Measurements from ENCODE around the gene CD36.

The CD36 gene

GRCh38 chr7:80600046-80600445, 38.4 kb upstream of the CD36 start:
- TF ChIP-seq CTCF (IDR thresholded peaks at IDR 0.05; ENCODE audit: low read depth, low read length, missing control alignments): no peak
- no peak for DNase-seq (ENCODE audit: low read depth)
- H3K4me3 ChIP-seq (ENCODE audit: low read depth, low read length): no peak overlapping the region

- H3K4me3 ChIP-seq (ENCODE audit: low read depth, low read length): no peak overlapping the region
- no peak for DNase-seq (ENCODE audit: low read depth)
- no peak for TF ChIP-seq CTCF (IDR thresholded peaks at IDR 0.05; ENCODE audit: low read depth, low read length, missing control alignments)
Observed at GRCh38 chr7:80601999-80602398, 36.4 kb upstream of the CD36 start.

GRCh38 chr7:80603940-80604339, 34.5 kb upstream of the CD36 start:
- no peak overlapping the region for H3K4me3 ChIP-seq (ENCODE audit: low read depth, low read length)
- no peak for TF ChIP-seq CTCF (IDR thresholded peaks at IDR 0.05; ENCODE audit: low read depth, low read length, missing control alignments)
- DNase-seq (ENCODE audit: low read depth): no peak

DNA sequence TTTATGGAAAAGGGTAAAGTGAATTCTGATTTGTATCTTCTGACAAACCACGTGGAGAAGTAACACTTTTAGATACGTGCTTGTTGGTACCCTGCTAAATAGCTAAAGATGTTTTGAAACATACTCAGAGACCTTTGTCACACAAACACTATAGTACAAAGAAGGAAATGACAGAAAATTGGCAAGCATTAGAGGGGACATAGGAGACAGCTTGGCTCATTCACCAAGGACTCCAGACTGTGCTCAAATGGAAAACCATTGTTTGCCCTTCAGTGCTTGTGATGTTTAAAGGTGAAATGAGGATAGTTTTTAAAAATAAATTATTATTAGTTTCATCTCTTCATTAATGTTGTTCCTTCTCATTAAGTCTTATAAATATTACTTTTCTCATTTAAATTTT, 34.0 kb upstream of the CD36 start:
- DNase-seq (ENCODE audit: low read depth): no peak
- H3K4me3 ChIP-seq (ENCODE audit: low read depth, low read length): no peak overlapping the region
- TF ChIP-seq CTCF (IDR thresholded peaks at IDR 0.05; ENCODE audit: low read depth, low read length, missing control alignments): no peak

- H3K4me3 ChIP-seq (ENCODE audit: low read depth, low read length): no peak overlapping the region
- DNase-seq (ENCODE audit: low read depth): no peak
- TF ChIP-seq CTCF (IDR thresholded peaks at IDR 0.05; ENCODE audit: low read depth, low read length, missing control alignments): no peak
Observed at GRCh38 chr7:80607136-80607535, 31.3 kb upstream of the CD36 start.

GRCh38 chr7:80608336-80608735, 30.1 kb upstream of the CD36 start:
- no peak for TF ChIP-seq CTCF (IDR thresholded peaks at IDR 0.05; ENCODE audit: low read depth, low read length, missing control alignments)
- DNase-seq (ENCODE audit: low read depth): no peak
- no peak overlapping the region for H3K4me3 ChIP-seq (ENCODE audit: low read depth, low read length)

DNA sequence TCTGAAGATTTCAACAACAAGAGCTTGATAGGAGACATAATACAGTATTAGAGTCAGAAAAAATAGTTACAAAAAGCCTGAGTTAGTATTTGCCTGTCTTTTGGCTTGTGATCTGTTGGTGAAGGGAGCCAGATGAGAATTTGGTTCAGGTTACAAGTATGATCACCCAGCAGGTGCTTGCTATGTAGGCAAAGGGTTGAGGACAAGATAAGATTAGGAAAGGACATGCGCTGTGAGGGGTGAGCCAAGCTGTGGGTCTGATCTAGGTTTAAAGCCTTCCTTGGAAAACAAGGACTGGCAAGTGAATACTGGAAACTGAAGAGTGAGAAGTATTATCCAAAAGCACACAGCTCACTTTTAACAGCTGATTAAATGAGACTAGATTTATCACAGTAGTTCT, 28.7 kb upstream of the CD36 start:
- no peak for DNase-seq (ENCODE audit: low read depth)
- H3K4me3 ChIP-seq (ENCODE audit: low read depth, low read length): no peak overlapping the region
- TF ChIP-seq CTCF (IDR thresholded peaks at IDR 0.05; ENCODE audit: low read depth, low read length, missing control alignments): no peak

Data from GM12864 (cell line).